ENCODE results near the gene ADPRS. TPM values are rescaled to one million over a fixed set of nuclear protein-coding genes. Genes with fewer than 3 reads are reported as not detected.

Gene ADPRS
- total and polyA plus RNA-seq, 9 of the 15 experiments (the other 6 are each of a cell fraction or from before 2014, with no cell fraction given), result 5.9 to 40.0 (median 27.4) TPM

DNA sequence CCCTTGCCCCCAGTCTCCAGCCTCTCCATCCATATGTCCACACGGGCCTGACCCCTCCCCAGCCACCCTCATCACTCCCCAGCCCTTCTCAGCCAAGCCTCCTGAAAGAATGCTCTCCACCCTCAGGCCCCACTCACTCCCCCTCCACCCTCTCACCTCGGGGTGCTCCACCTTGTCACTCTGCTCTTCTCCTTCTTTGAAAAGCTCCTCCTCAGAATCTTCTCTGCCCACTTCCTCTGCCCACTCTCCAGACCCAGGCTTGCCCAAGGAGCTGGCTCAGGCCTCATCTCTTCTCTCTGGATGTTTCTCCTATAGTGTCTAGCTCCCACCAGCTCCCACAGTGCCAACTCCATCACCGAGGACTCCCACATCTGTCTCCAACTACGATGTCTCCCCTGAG, 22.5 kb downstream of the ADPRS start:
- H3K27ac ChIP-seq (ENCODE audit: extremely low read depth, low read depth, low read length), result no peak overlapping the region
- H3K79me2 ChIP-seq (ENCODE audit: control insufficient read depth, insufficient read depth, low read length), result no peaks in the 10 kb centered on the region
- H3K27me3 ChIP-seq (ENCODE audit: control insufficient read depth in 2 of 2, insufficient read depth in 2 of 2, low read length in 2 of 2), result no peaks in the 10 kb centered on the region
- peaks cover 0 to 32% of the 10 kb centered on the region in 2 experiments; a peak in 3 of 5 replicates for H3K4me1 ChIP-seq (replicated peaks in 1 of 2; ENCODE audit: control insufficient read depth in 2 of 2, insufficient read depth in 2 of 2, low read length in 2 of 2)
- CTCF ChIA-PET (ENCODE audit: low intra/inter-chr PET ratio), result no interaction called here
- POLR2A ChIA-PET, result interaction anchor here (0.6 to 1.8 kb wide), 5 partner anchors 8 to 382 kb away, joined by 3 to 5 read pairs (median 3); no protein-coding TSS in a partner anchor
- TF ChIP-seq MEF2D (tag; conservative IDR thresholded peaks at IDR 0.05; ENCODE audit: low read depth) (no peak), MBD2 (IDR thresholded peaks at IDR 0.05; ENCODE audit: borderline replicate concordance, low read depth) (no peak), ZNF263 (CRISPR knock-in tag; IDR thresholded peaks at IDR 0.05; ENCODE audit: borderline replicate concordance) (peak; percentile 59), MECOM (CRISPR knock-in tag; IDR thresholded peaks at IDR 0.05) (no peak), PHB (CRISPR knock-in tag; IDR thresholded peaks at IDR 0.05) (no peak), KDM2B (CRISPR knock-in tag; IDR thresholded peaks at IDR 0.05) (no peak)
- TF ChIP-seq, protein P1, sequence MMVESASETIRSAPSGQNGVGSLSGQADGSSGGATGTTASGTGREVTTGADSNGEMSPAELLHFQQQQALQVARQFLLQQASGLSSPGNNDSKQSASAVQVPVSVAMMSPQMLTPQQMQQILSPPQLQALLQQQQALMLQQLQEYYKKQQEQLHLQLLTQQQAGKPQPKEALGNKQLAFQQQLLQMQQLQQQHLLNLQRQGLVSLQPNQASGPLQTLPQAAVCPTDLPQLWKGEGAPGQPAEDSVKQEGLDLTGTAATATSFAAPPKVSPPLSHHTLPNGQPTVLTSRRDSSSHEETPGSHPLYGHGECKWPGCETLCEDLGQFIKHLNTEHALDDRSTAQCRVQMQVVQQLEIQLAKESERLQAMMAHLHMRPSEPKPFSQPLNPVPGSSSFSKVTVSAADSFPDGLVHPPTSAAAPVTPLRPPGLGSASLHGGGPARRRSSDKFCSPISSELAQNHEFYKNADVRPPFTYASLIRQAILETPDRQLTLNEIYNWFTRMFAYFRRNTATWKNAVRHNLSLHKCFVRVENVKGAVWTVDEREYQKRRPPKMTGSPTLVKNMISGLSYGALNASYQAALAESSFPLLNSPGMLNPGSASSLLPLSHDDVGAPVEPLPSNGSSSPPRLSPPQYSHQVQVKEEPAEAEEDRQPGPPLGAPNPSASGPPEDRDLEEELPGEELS (CRISPR knock-in tag; IDR thresholded peaks at IDR 0.05; ENCODE audit: borderline replicate concordance), result no peak
- no peaks in the 10 kb centered on the region for H4K20me1 ChIP-seq (replicated peaks; ENCODE audit: control insufficient read depth, insufficient read depth, low read length)
- intact Hi-C loops (cut with micrococcal nuclease) (no loop called here), in situ Hi-C loops (cut with MboI) (no loop called here)
- DNase-seq (ENCODE audit: extremely low read depth in 1 of 4, low spot score in 3 of 4), result no peak
- ATAC-seq, result no peak
- FAIRE-seq, result no peak
- H3K36me3 ChIP-seq (ENCODE audit: control insufficient read depth, insufficient read depth, low read length), result no peaks in the 10 kb centered on the region
- 11% methylated on average over 4 of the region's 4 CpGs for WGBS (ENCODE audit: insufficient coverage, low coverage, missing lambda C conversion rate)
- H3K4me2 ChIP-seq (ENCODE audit: insufficient read depth, low read length), result no peak overlapping the region
- H3K9me3 ChIP-seq (replicated peaks; ENCODE audit: control insufficient read depth, insufficient read depth, low read depth, low read length), result no peaks in the 10 kb centered on the region
- no peak overlapping the region; a peak in 1 of 4 replicates for H3K9ac ChIP-seq (ENCODE audit: insufficient read depth in 1 of 2, low read depth in 2 of 2, low read length in 2 of 2)
- no peaks in the 10 kb centered on the region for H3K9me1 ChIP-seq (ENCODE audit: control insufficient read depth, insufficient read depth, low read length)
- H3K4me3 ChIP-seq, result no peak overlapping the region
- H2AFZ ChIP-seq (ENCODE audit: low read depth, low read length), result no peak overlapping the region
- no TSS peak for BruUV-seq (replicated peaks)
